A673 (cell line): Measurements from ENCODE around the gene SF3A2.

Source experiments
- EZH2 ChIP-seq: fragments of 200-600 bp; sonication (generic); IDR thresholded peaks from 2 replicates; pipeline ENCODE4 v1.6.1; 2017; ENCODE audit warnings: borderline replicate concordance, low read depth, mild to moderate bottlenecking, mixed read lengths, antibody characterized with exemption, low read length; ENCODE audit not compliant: poor library complexity, severe bottlenecking
- TF ChIP-seq, protein P1 (sequence below): fragments of 300-800, 200-600 bp; sonication (generic); conservative IDR thresholded peaks from 2 replicates; pipeline ENCODE4 v1.5.1; 2017; ENCODE audit warnings: low read depth, mild to moderate bottlenecking, antibody characterized with exemption, low read length, moderate library complexity, mixed read lengths

- TF ChIP-seq, protein P1, sequence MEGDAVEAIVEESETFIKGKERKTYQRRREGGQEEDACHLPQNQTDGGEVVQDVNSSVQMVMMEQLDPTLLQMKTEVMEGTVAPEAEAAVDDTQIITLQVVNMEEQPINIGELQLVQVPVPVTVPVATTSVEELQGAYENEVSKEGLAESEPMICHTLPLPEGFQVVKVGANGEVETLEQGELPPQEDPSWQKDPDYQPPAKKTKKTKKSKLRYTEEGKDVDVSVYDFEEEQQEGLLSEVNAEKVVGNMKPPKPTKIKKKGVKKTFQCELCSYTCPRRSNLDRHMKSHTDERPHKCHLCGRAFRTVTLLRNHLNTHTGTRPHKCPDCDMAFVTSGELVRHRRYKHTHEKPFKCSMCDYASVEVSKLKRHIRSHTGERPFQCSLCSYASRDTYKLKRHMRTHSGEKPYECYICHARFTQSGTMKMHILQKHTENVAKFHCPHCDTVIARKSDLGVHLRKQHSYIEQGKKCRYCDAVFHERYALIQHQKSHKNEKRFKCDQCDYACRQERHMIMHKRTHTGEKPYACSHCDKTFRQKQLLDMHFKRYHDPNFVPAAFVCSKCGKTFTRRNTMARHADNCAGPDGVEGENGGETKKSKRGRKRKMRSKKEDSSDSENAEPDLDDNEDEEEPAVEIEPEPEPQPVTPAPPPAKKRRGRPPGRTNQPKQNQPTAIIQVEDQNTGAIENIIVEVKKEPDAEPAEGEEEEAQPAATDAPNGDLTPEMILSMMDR, result no peak
- TF ChIP-seq EZH2, result no peak
These were observed 9.5 kb downstream of the SF3A2 start for GRCh38 chr19:2246014-2246620.
